Right cardiac atrium (tissue), 5 donors: Measurements from ENCODE around the gene JPH2. TPM values are rescaled to one million over a fixed set of nuclear protein-coding genes. Genes with fewer than 3 reads are reported as not detected.

ENCODE experiments used
- ATAC-seq, 2 donors: fragments of 200-7000 bp; cut with Tn5 transposase; one replicate each; pipeline versions ENCODE4 v1.8.0 to v1.9.1; 2020; ENCODE audit warnings: moderate library complexity in 2 of 2, mild to moderate bottlenecking in 1 of 2
- DNase-seq, 3 donors: peaks; one replicate each; pipeline ENCODE4 v3.0.0-alpha.2; 2020
- H3K27ac ChIP-seq: one replicate; pipeline ENCODE4 v1.5.1; 2013; ENCODE audit warnings: mild to moderate bottlenecking, low read length, control low read depth, moderate library complexity
- H3K27me3 ChIP-seq: one replicate; pipeline ENCODE4 v1.6.1; 2013; ENCODE audit not compliant: control insufficient read depth, insufficient read depth
- H3K4me1 ChIP-seq: one replicate; pipeline ENCODE4 v1.6.1; 2013; ENCODE audit warnings: low read length; ENCODE audit not compliant: control insufficient read depth, insufficient read depth
- H3K4me3 ChIP-seq: one replicate; pipeline ENCODE4 v1.5.1; 2013; ENCODE audit warnings: low read length, control low read depth
- H3K9me3 ChIP-seq: one replicate; pipeline ENCODE4 v1.6.1; 2013; ENCODE audit warnings: low read length; ENCODE audit not compliant: control insufficient read depth
- WGBS: extraction: QIAGEN DNeasy Blood & Tissue Kit; methylation state at CpG from one replicate; pipeline ENCODE4 v1.1.7; 2013; 5-methylcytosine and 5-hydroxymethylcytosine counted together
- intact Hi-C, 4 donors: fragments of 100-400 bp; cut with DNase I; formaldehyde crosslinking; loops; one replicate each; pipeline versions ENCODE4 v1.11.0 to v1.14.0; 2022 to 2023
- polyA plus RNA-seq: library from polyadenylated mRNA; stranded (reverse); fragments of 200-250 nt; gene quantifications from one replicate; pipeline ENCODE4 v1.2.3, GENCODE V29; 2013
- total RNA-seq, 4 donors: library from RNA; stranded (reverse); fragmentation: NEBNext Ultra II Directional; extraction: Animal tissue kit (Norgen Biotek cat#: 25700); gene quantifications; one replicate each; pipeline ENCODE4 v1.2.1, GENCODE V29; 2021
- donor health status: healthy with polysubstance abuse.
- donor health status: DM: no; HTN: yes; CAD: no.
- donor health status: DM: no; HTN: no; CAD: no.
- donor health status: DM: no; HTN: yes; CAD: no; lungs with severe emphysema.
- donor health status: DM: yes; HTN: yes; CAD: no.

JPH2 gene
- total and polyA plus RNA-seq, 5 donors: 78.2 to 117 (median 106) TPM

DNA sequence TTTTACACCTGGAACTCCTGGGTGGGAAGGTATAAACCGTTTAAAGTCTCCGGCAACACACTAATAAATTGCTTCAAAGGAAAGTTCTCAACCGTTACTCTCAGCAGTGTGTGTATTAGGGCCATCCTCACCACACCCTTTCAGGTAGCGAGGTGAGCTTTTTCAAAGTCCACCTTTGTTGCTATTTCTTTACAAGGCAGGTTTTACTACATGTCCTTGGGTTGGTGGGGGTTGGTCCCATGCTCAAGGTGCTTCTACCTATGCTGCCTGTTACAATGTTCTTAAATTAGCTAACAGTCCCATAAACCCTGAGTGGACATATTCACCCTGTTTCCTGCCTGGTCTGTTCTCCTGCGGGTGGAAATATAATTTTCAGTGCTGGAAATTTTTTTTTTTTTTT, 36.7 kb upstream of the JPH2 start:
- intact Hi-C loops: no loop called here
- no peaks in the 10 kb centered on the region for H3K9me3 ChIP-seq
- peaks cover 6% of the 10 kb centered on the region for H3K4me1 ChIP-seq
- no peak overlapping the region for H3K27ac ChIP-seq
- no peak overlapping the region for H3K4me3 ChIP-seq
- DNase-seq (no peak), ATAC-seq (no peak)
- no peaks in the 10 kb centered on the region for H3K27me3 ChIP-seq
- 87% methylated on average over 5 of the region's 5 CpGs for WGBS

DNA sequence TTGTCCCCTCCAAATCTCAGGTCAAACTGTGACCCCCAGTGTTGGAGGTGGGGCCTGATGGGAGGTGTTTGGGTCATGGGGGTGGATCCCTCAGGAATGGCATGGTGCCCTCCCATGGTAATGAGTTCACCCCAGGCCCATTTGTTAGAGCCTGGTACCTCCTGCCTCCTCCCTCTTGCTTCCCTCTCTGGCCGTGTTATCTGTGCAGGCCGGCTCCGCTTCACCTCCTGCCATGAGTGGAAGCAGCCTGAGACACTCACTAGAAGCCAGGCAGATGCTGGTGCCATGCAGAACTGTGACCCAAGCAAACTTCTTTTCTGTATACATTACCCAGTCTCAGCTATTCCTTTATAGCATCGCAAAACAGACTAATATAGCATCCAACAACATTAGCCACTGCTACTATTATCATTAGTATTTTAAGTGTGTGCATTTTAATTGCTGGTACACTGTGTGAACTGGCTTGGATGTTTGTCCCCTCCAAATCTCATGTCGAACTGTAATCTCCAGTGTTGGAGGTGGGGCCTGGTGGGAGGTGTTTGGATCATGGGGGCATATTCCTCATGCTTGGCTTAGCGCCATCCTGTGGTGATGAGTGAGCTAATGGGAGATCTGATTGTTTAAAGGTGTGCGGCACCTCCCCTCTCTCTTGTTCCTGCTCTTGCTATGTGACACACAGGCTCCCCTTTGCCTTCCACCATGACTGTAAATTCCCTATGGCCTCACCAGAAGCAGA, 35.8 kb upstream of the JPH2 start:
- 40% methylated on average over 7 of the region's 7 CpGs for WGBS
- ATAC-seq (peak; percentile 41 to 67), DNase-seq (peak in 1 of 3 donors; percentile 60)
- Histone ChIP-seq H3K4me3 (no peak overlapping the region), H3K4me1 (peaks cover 6% of the 10 kb centered on the region), H3K27ac (peak overlapping the region; percentile 74), H3K27me3 (no peaks in the 10 kb centered on the region), H3K9me3 (no peaks in the 10 kb centered on the region)
- intact Hi-C loops: no loop called here

DNA sequence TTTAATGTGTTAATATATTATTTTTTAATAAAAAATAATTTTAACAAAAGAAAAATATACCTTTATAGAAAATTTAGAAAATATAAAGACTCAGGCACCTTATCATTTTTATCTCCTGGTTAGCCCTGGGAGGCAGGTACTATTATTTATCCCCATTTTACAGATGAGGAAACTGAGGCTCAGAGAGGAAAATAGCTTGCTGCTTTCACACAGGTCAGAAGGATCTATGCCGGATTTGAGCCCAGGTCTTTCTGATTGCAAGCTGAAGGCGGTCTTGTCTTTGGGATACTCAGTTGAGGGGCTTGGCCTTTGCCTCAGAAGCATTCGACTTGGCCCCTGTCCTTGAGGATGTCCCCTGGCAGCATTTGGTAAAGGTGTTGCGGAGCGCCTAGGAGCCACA, 35.0 kb upstream of the JPH2 start:
- H3K4me1 ChIP-seq: peaks cover 6% of the 10 kb centered on the region
- intact Hi-C loops: no loop called here
- WGBS: 96% methylated on average over 5 of the region's 5 CpGs
- H3K27me3 ChIP-seq: no peaks in the 10 kb centered on the region
- ATAC-seq (no peak), DNase-seq (no peak)
- no peaks in the 10 kb centered on the region for H3K9me3 ChIP-seq
- peak overlapping the region; percentile 74 for H3K27ac ChIP-seq
- H3K4me3 ChIP-seq: no peak overlapping the region

DNA sequence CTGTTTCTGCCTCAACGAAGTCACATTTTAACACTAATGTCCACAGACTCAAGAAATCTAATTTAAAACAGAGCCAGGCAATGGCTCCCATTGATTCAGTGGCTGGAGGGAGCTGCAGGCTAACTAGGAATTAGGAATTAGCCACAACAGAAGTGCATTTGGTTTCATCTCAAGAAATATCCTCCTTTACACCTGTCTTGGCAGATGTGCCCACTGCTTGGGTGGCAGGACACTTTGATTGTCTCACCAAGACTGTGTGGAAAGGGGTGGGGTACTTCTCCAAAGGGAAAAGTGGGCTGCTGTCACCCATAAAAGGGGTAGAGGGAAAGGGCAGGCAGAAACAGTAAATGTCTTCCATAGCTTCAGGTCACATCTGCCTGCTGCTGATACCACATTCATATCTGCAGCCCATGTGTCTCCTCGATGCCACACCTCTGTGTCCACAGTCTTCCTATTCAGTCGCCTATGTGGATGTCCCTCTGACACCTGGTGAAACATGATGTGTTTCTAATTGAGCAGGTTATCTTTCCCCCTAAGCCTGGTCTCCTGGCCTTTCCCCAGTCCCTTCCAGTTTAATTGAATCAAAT, 34.5 kb upstream of the JPH2 start:
- DNase-seq (no peak), ATAC-seq (no peak)
- Histone ChIP-seq H3K27me3 (no peaks in the 10 kb centered on the region), H3K4me1 (peaks cover 6% of the 10 kb centered on the region), H3K4me3 (no peak overlapping the region), H3K9me3 (no peaks in the 10 kb centered on the region), H3K27ac (peak overlapping the region; percentile 51)
- intact Hi-C loops: no loop called here
- WGBS: 81% methylated on average over 3 of the region's 3 CpGs

DNA sequence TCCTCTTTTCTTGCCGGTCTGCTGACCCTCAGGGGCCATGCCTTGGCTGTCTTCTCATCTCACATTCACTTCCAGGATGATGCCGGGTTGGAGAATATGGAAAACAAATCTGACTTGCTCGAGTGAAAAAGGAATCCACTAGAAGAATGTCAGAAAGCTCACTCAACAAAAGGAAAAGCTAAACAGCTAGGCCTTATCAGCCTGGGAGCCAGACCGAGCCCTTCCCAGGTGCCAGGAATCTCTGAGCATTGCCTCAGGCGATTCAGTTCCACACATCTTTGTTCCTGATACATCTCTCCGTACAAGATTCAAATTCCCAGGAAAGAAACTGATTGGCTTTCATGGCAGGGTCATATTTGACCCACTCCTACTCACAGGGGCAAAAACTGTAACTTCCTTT, 32.8 kb upstream of the JPH2 start:
- Histone ChIP-seq H3K4me3 (no peak overlapping the region), H3K4me1 (peaks cover 6% of the 10 kb centered on the region), H3K9me3 (no peaks in the 10 kb centered on the region), H3K27ac (peak overlapping the region; percentile 32), H3K27me3 (no peaks in the 10 kb centered on the region)
- intact Hi-C loops: loop anchor here (5.0 to 10.0 kb wide), 6 partner anchors 165 to 515 kb away; no protein-coding TSS in a partner anchor
- ATAC-seq (no peak), DNase-seq (no peak)
- 44% methylated on average over 6 of the region's 6 CpGs for WGBS

DNA sequence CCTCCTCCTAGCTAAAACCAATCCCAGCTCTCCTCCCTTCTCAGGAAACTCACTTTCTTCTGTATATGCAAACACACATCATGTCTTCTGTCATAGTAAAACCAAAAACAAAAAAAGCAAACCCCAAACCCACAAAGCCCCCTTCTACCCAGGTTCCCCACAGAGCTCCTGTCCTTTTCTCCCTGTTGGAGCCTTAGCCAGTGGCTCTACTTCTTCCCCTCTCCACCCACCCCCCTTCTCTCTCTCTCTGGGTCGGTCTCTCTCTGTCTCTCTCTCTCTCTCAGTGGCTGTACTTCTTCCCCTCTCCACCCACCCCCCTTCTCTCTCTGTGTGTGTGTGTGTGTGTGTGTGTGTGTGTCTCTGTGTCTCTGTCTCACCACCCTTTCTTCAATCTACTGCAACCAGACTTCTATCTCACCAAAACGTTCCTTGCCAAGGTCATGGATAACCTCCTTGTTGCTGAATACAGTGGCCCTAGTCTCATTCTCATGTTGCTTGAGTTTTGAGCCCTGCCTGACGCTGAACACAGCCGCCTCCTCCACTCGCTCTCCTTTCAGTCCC, 32.3 kb upstream of the JPH2 start:
- intact Hi-C loops: loop anchor here (5.0 to 10.0 kb wide), 6 partner anchors 166 to 516 kb away; no protein-coding TSS in a partner anchor

DNA sequence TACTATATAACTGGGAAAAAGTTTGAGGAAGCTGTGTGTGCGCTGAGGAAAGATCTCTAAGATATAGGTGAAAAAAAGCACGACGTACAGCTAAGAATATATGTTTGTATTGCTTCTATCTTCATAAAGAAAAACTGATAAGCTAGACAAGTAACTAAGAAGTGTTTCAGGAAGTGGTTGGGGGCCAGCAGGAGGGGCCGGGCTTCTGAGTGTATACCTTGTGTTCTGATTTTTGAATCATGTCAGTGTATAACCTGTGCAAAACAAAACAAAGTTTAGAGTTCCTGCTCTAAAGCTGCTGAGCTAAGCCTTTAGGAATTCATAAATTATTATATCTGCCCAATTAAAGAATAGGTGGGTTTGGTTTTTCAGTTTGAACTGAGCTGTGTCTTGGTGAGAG, 31.5 kb upstream of the JPH2 start:
- intact Hi-C loops: loop anchor here (5.0 to 10.0 kb wide), 6 partner anchors 166 to 516 kb away; no protein-coding TSS in a partner anchor
- Histone ChIP-seq H3K27ac (no peak overlapping the region), H3K4me1 (peaks cover 6% of the 10 kb centered on the region), H3K9me3 (no peaks in the 10 kb centered on the region), H3K27me3 (no peaks in the 10 kb centered on the region), H3K4me3 (no peak overlapping the region)
- 59% methylated on average over 4 of the region's 4 CpGs for WGBS
- DNase-seq: no peak
- no peak for ATAC-seq

More for the DNA sequence above, 32.3 kb upstream of the JPH2 start:
- no peak overlapping the region for H3K4me3 ChIP-seq
- H3K4me1 ChIP-seq: peaks cover 6% of the 10 kb centered on the region
- WGBS: 47% methylated on average over 5 of the region's 5 CpGs
- ATAC-seq (no peak), DNase-seq (no peak)
- peak overlapping the region; percentile 32 for H3K27ac ChIP-seq
- H3K9me3 ChIP-seq: no peaks in the 10 kb centered on the region
- no peaks in the 10 kb centered on the region for H3K27me3 ChIP-seq

DNA sequence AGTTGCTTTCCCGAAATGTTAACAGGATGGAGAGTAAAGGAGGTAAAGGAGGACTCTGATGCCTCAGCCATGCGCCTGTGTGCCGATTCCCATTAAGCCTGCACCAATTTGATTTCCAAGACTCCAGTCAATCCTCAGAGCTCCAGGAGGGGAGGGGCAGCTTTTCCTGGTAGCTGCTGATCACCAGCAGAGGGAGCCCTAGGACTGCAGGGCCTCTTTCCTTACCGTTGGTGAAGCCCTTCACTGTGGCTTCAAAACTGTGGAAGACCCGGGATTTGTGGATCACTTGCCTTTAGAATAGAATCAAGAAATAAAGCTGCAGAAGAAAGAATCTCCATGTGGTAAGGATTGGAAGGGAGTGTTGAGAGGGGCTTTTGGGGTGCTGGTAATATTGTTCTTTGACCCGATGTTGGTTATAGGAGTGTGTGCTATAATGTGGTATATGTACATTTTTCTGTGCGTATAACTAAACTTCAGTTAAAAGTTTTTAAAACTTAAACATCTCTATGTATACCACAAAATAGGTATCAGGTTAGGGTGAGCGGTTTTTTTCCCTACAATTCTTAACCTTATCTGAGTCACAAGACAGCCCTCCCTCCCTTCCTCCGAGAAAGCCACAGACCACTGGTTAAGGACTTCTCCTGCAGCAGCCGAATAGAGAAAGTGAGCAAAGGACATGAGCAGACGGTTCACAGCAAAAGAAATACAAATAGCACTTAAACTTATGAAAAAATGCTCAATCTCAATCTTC, 30.5 kb upstream of the JPH2 start:
- no peak overlapping the region for H3K27ac ChIP-seq
- no peaks in the 10 kb centered on the region for H3K9me3 ChIP-seq
- ATAC-seq (peak; percentile 66 to 77), DNase-seq (peak; percentile 59 to 82 (median 77))
- peak overlapping the region; percentile 40 for H3K4me3 ChIP-seq
- peaks cover 6% of the 10 kb centered on the region for H3K4me1 ChIP-seq
- intact Hi-C loops: loop anchor here (1.0 to 10.0 kb wide), 8 partner anchors 93 to 517 kb away; partner anchors contain the start of gene FITM2 (in 3 of the 4)
- H3K27me3 ChIP-seq: no peaks in the 10 kb centered on the region
- 45% methylated on average over 11 of the region's 11 CpGs for WGBS

DNA sequence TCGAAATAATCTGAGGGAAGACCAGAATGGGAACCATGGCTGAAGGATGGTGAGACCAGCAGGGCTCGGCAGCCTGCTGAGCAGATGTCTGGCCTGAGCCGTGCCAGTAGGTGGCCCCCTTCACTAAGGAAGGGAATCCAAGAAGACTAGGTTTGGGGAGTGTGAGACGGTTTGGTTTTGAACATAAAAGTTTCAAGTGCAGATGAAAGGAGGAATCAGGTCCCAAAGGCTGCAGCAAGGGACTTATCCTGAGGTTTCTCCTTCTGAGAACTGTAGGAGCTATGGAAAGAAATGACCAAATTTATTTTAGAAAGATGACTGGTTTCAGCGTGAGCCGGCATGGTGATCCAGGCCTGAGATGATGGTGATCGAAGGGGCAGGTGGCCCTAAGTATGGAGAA, 28.1 kb upstream of the JPH2 start:
- Histone ChIP-seq H3K27me3 (no peaks in the 10 kb centered on the region), H3K9me3 (no peaks in the 10 kb centered on the region), H3K4me1 (peaks cover 6% of the 10 kb centered on the region), H3K27ac (no peak overlapping the region), H3K4me3 (no peak overlapping the region)
- ATAC-seq: no peak
- intact Hi-C loops: loop anchor here (2.0 to 10.0 kb wide), 7 partner anchors 96 to 520 kb away; partner anchors contain the start of gene FITM2 (in 1 of the 4)
- DNase-seq: peak; percentile 73 to 89 (median 82)
- WGBS: 50% methylated on average over 7 of the region's 7 CpGs

DNA sequence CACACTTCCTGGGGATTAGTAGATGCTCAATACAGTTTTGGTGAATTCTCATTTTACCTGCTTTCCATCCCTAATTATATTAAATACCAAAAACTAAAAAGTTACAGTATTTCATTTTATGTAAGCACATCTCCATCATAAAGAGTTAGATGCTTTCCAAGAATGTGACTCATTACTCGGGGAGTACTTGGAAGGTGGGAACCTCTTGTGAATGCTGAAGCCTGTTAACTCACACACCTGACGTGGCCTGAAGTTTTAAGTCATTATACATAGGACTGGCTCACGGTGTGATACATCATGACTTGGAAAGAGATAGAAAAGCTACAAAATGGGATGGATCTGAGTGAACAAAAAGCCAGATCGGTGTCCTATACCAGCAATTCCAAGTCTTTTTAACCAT, 25.8 kb upstream of the JPH2 start:
- Histone ChIP-seq H3K4me3 (no peak overlapping the region), H3K9me3 (no peaks in the 10 kb centered on the region), H3K27ac (no peak overlapping the region), H3K27me3 (no peaks in the 10 kb centered on the region), H3K4me1 (peaks cover 2% of the 10 kb centered on the region)
- intact Hi-C loops: loop anchor here (10.0 kb wide), 4 partner anchors 172 to 522 kb away; no protein-coding TSS in a partner anchor
- DNase-seq (no peak), ATAC-seq (no peak)
- WGBS: 78% methylated on average over 4 of the region's 4 CpGs
